Activated B cell treated with CpG ODN at 0.5 μM for 24 hours (primary cell): Measurements from ENCODE around the gene RASGRP2. TPM values are rescaled to one million over a fixed set of nuclear protein-coding genes. Genes with fewer than 3 reads are reported as not detected.

ENCODE experiments used
- ATAC-seq: fragments of 200-7000 bp; cut with Tn5 transposase; one replicate; pipeline ENCODE4 v1.10.0; 2021; ENCODE audit warnings: low read depth, mild to moderate bottlenecking, moderate library complexity
- CTCF ChIA-PET: fragments of 350-600 bp; sonication (Branson Sonifier 250); formaldehyde crosslinking; loops from one replicate; lab custom pipeline; 2021; ENCODE audit warnings: antibody characterized with exemption; lab: Charles Lee
- POLR2A ChIA-PET: fragments of 350-600 bp; sonication (Branson Sonifier 250); formaldehyde crosslinking; loops from one replicate; lab custom pipeline; 2021; ENCODE audit warnings: antibody characterized with exemption; lab: Charles Lee
- DNase-seq: peaks from one replicate; pipeline ENCODE4 v3.0.0; 2022
- H3K27ac Mint-ChIP-seq: one replicate; pipeline ENCODE4 v1.8.0; 2020; ENCODE audit warnings: mixed read lengths
- H3K27me3 Mint-ChIP-seq: one replicate; pipeline ENCODE4 v1.8.0; 2021; ENCODE audit warnings: mixed read lengths
- H3K36me3 Mint-ChIP-seq: one replicate; pipeline ENCODE4 v1.8.0; 2021; ENCODE audit warnings: low read depth, mixed read lengths
- H3K4me1 Mint-ChIP-seq: one replicate; pipeline ENCODE4 v1.8.0; 2021; ENCODE audit warnings: mixed read lengths
- H3K4me3 Mint-ChIP-seq: one replicate; pipeline ENCODE4 v1.8.0; 2020; ENCODE audit warnings: mild to moderate bottlenecking, mixed read lengths
- H3K9me3 Mint-ChIP-seq: one replicate; pipeline ENCODE4 v1.8.0; 2020; ENCODE audit warnings: mixed read lengths
- intact Hi-C: fragments of 100-400 bp; cut with micrococcal nuclease; formaldehyde crosslinking; loops from one replicate; pipeline ENCODE4 v1.15.1; 2024
- total RNA-seq: library from RNA; stranded (reverse); gene quantifications from 2 replicates; pipeline ENCODE4 v1.2.3, GENCODE V29; 2022
- TF ChIP-seq, protein P1 (sequence below): fragments of 200-600 bp; IDR thresholded peaks from one replicate; pipeline ENCODE4 v1.8.0; 2022; ENCODE audit warnings: antibody characterized with exemption, mild to moderate bottlenecking

The RASGRP2 gene
- total RNA-seq, result 165 and 177 TPM in 2 replicates

DNA sequence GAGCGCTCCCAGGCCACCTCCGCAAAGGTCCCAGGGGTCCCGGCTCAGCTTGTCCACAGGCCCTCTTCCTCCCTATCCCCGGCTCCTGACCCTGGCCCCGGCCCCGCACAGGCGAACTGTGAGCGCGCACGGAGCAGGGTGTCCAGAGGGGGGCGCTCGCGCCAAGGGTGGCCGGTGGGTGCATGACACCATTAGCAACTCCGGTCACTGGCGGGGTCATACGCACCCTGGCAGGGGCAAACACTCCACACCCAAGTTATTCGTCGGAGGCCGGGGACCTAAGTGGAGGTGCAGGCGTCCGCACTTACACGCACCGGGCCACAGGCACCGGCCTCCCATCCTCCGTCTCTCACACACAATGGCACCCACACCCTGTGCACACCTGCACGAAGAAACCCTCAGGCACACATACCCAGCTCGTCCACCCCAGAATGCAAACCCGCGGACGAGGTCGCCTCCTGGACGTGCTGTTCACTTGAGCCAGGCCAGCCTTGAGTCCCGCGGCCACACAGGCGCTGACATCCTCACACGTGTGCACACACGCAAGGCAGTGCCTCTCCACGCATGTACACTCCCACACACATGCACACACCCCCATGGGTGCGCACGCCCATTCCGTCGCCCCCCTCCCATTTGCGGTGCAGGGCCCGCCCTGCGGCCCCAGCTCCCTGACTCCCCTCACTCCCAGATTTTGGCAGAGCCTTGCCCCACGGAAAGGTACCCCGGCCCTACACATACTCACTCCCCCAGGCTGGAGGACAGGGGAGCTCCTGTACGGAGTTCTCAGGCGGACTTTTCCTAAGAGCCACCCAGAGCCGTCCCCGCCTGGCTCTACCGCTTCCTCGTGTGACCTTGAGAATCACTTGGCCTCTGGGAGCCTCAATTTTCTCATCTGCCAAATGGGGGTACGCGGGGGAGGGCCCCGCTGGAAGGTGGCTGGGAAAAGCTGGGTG lies at the start of gene RASGRP2:
RASGRP2 (minus strand) TSS at position 552 of the 953 bp plus-strand sequence. CDS start 1,276 bp downstream, outside the sequence.
- POLR2A ChIA-PET, result interaction anchor here (0.5 to 10.2 kb wide), 32 partner anchors 8 to 677 kb away, joined by 3 to 197 read pairs (median 6); partner anchors contain the start of genes ARL2, EHD1, MAP4K2 and MEN1
- Mint-ChIP-seq H3K9me3 (no peaks in the 10 kb centered on the region), H3K4me1 (peaks cover 51% of the 10 kb centered on the region), H3K27me3 (no peaks in the 10 kb centered on the region), H3K27ac (peak within 1 kb of the TSS; percentile 97), H3K4me3 (peak within 1 kb of the TSS; percentile 96), H3K36me3 (peaks cover 34% of the 10 kb centered on the region)
- ATAC-seq, result peak; percentile 35
- intact Hi-C loops, result loop anchor here (1.0 to 5.0 kb wide), 12 partner anchors 21 to 427 kb away; partner anchors contain the start of genes MAP4K2, MEN1, NRXN2 and PRDX5
- TF ChIP-seq, protein P1, sequence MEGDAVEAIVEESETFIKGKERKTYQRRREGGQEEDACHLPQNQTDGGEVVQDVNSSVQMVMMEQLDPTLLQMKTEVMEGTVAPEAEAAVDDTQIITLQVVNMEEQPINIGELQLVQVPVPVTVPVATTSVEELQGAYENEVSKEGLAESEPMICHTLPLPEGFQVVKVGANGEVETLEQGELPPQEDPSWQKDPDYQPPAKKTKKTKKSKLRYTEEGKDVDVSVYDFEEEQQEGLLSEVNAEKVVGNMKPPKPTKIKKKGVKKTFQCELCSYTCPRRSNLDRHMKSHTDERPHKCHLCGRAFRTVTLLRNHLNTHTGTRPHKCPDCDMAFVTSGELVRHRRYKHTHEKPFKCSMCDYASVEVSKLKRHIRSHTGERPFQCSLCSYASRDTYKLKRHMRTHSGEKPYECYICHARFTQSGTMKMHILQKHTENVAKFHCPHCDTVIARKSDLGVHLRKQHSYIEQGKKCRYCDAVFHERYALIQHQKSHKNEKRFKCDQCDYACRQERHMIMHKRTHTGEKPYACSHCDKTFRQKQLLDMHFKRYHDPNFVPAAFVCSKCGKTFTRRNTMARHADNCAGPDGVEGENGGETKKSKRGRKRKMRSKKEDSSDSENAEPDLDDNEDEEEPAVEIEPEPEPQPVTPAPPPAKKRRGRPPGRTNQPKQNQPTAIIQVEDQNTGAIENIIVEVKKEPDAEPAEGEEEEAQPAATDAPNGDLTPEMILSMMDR, result no peak
- CTCF ChIA-PET, result interaction anchor here (0.7 to 5.8 kb wide), 13 partner anchors 17 to 384 kb away, joined by 3 to 49 read pairs (median 6); partner anchors contain the start of gene CDC42BPG
- DNase-seq, result peak; percentile 84

DNA sequence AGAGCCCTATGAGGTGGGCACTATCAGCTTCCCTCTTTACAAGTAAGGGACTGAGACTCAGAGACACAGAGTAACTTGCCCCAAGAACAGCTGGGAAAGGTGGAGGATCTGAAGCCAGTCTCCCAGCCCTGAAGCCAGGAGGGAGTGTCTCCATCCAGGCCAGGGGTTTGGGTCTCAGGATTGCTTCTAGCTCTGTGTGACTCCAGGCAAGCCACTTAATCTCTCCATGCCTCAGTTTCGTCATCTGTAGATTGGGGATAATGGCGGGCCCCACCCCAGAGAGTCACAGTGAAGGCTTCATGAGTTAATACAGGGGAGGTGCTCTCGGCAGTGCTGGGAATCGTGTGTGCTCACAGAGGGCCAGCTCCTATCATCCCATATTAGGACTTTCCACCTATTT lies 48.5 kb upstream of the RASGRP2 start:
- Mint-ChIP-seq H3K27me3 (no peaks in the 10 kb centered on the region), H3K4me3 (no peak overlapping the region), H3K4me1 (peaks cover 27% of the 10 kb centered on the region), H3K36me3 (peaks cover 67% of the 10 kb centered on the region), H3K27ac (no peak overlapping the region), H3K9me3 (no peaks in the 10 kb centered on the region)
- intact Hi-C loops, result no loop called here
- DNase-seq, result no peak
- CTCF ChIA-PET, result no interaction called here
- POLR2A ChIA-PET, result interaction anchor here (3.5 kb wide), 1 partner anchor 14 kb away, joined by 10 read pairs; the partner anchor contains the start of gene SF1
- TF ChIP-seq, protein P1, result no peak
- ATAC-seq, result no peak

- CTCF ChIA-PET, result interaction anchor here (1.3 kb wide), 1 partner anchor 326 kb away, joined by 3 read pairs; the partner anchor contains the start of gene ZNHIT2
- POLR2A ChIA-PET, result interaction anchor here (0.6 to 3.5 kb wide), 3 partner anchors 11 to 925 kb away, joined by 4 to 10 read pairs (median 7); partner anchors contain the start of gene SF1
- H3K27ac Mint-ChIP-seq, result no peak overlapping the region
- no peak overlapping the region for H3K4me3 Mint-ChIP-seq
- H3K4me1 Mint-ChIP-seq, result peaks cover 28% of the 10 kb centered on the region
- ATAC-seq, result no peak
- no peaks in the 10 kb centered on the region for H3K9me3 Mint-ChIP-seq
- TF ChIP-seq, protein P1, result no peak
- no peaks in the 10 kb centered on the region for H3K27me3 Mint-ChIP-seq
- intact Hi-C loops, result no loop called here
- H3K36me3 Mint-ChIP-seq, result peaks cover 67% of the 10 kb centered on the region
- no peak for DNase-seq
Measured at GRCh38 chr11:64791781-64792291, 47.9 kb upstream of the RASGRP2 start.

GRCh38 chr11:64790205-64791095 lies 46.5 kb upstream of the RASGRP2 start:
- ChIA-PET CTCF (interaction anchor here (1.3 kb wide), 1 partner anchor 327 kb away, joined by 3 read pairs; the partner anchor contains the start of gene ZNHIT2), POLR2A (interaction anchor here (0.6 kb wide), 1 partner anchor 18 kb away, joined by 4 read pairs; no protein-coding TSS in a partner anchor)
- H3K27ac Mint-ChIP-seq, result peak overlapping the region; percentile 61
- DNase-seq, result no peak
- intact Hi-C loops, result no loop called here
- TF ChIP-seq, protein P1, result no peak
- no peaks in the 10 kb centered on the region for H3K27me3 Mint-ChIP-seq
- H3K9me3 Mint-ChIP-seq, result no peaks in the 10 kb centered on the region
- H3K4me1 Mint-ChIP-seq, result peaks cover 23% of the 10 kb centered on the region
- no peak for ATAC-seq
- peaks cover 53% of the 10 kb centered on the region for H3K36me3 Mint-ChIP-seq
- H3K4me3 Mint-ChIP-seq, result no peak overlapping the region
